ENCODE measurements around the gene FNDC3A.

DNA sequence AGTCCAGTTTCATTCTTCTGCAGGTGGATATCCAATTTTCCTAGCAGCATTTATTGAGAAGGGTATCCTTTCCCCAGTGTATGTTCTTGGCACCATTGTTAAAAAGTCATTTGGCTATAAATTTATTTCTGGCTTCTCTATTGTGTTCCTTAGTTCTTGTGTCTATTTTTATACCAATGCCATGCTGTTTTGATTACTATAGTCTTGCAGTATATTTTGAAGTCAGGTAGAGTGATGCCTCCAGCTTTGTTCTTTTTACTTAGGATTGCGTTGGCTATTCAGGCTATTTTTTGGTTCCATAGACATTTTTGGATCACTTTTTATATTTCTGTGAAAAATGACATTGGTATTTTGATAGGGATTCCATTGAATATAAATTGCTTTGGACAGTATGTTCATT lies 172.7 kb downstream of the FNDC3A start:
- TF ChIP-seq, protein P1, sequence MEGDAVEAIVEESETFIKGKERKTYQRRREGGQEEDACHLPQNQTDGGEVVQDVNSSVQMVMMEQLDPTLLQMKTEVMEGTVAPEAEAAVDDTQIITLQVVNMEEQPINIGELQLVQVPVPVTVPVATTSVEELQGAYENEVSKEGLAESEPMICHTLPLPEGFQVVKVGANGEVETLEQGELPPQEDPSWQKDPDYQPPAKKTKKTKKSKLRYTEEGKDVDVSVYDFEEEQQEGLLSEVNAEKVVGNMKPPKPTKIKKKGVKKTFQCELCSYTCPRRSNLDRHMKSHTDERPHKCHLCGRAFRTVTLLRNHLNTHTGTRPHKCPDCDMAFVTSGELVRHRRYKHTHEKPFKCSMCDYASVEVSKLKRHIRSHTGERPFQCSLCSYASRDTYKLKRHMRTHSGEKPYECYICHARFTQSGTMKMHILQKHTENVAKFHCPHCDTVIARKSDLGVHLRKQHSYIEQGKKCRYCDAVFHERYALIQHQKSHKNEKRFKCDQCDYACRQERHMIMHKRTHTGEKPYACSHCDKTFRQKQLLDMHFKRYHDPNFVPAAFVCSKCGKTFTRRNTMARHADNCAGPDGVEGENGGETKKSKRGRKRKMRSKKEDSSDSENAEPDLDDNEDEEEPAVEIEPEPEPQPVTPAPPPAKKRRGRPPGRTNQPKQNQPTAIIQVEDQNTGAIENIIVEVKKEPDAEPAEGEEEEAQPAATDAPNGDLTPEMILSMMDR (conservative IDR thresholded peaks at IDR 0.05 in 1 of 2, IDR thresholded peaks at IDR 0.05 in 1 of 2; ENCODE audit: extremely low read depth in 1 of 2, insufficient read depth in 1 of 2, low read depth in 1 of 2, low read length in 2 of 2) = no peak
- no peak for TF ChIP-seq EZH2 (IDR thresholded peaks at IDR 0.05; ENCODE audit: borderline replicate concordance, low read length)
